Panc1 (cell line): ENCODE measurements around the gene KIF25.

Experiments
- CTCF ChIP-seq: fragments of 450-650 bp; IDR thresholded peaks from 2 replicates; pipeline ENCODE4 v1.5.1; 2017; ENCODE audit warnings: mild to moderate bottlenecking
- POLR2AphosphoS5 ChIP-seq: IDR thresholded peaks from 2 replicates; pipeline ENCODE4 v1.6.1; 2012; ENCODE audit warnings: mild to moderate bottlenecking, low read depth, low read length, moderate library complexity

DNA sequence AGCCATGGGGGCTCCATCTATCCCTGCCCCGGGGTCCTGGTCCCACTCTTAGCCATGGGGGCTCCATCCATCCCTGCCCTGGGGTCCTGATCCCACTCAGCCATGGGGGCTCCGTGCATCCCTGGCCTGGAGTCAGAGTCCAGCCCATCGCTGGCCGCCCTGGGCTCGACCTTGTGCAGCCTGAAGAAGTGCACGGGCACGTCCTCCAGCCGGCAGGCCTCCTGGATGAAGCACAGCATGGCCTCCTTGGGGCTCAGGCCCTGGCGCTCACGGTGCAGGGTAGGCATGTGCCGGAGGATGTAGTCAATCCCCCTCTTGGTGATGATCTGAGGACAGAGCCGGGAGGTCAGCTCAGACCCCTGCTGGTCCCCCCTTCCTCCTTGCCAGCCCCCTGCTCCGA is 66.0 kb downstream of the KIF25 start:
- TF ChIP-seq CTCF (no peak), POLR2AphosphoS5 (no peak)
